Panc1 (cell line): ENCODE results near the gene TM9SF4.

ENCODE experiments used
- CTCF ChIP-seq: fragments of 450-650 bp; IDR thresholded peaks from 2 replicates; pipeline ENCODE4 v1.5.1; 2017; ENCODE audit warnings: mild to moderate bottlenecking
- POLR2AphosphoS5 ChIP-seq: IDR thresholded peaks from 2 replicates; pipeline ENCODE4 v1.6.1; 2012; ENCODE audit warnings: mild to moderate bottlenecking, low read depth, low read length, moderate library complexity
- REST ChIP-seq, 2 experiments: IDR thresholded peaks; 2 replicates each; pipeline ENCODE4 v1.6.1; 2011 to 2012; ENCODE audit warnings: low read depth in 2 of 2, control low read depth in 1 of 2, low read length in 1 of 2, mild to moderate bottlenecking in 1 of 2, moderate library complexity in 1 of 2; ENCODE audit not compliant: insufficient read depth in 1 of 2
- SIN3A ChIP-seq: IDR thresholded peaks from 2 replicates; pipeline ENCODE4 v1.6.1; 2012; ENCODE audit warnings: low read depth, mild to moderate bottlenecking, low read length, moderate library complexity, borderline replicate concordance; ENCODE audit not compliant: insufficient read depth
- TCF7L2 ChIP-seq: IDR thresholded peaks from 2 replicates; pipeline ENCODE4 v1.6.1; 2011; ENCODE audit warnings: mild to moderate bottlenecking, low read depth, low read length, inconsistent platforms

GRCh38 chr20:32112841-32113240 is 3.3 kb downstream of the TM9SF4 start:
- TF ChIP-seq CTCF (no peak), SIN3A (no peak), REST (IDR thresholded peaks at IDR 0.05; ENCODE audit: insufficient read depth in 1 of 2, low read depth in 2 of 2, low read length in 1 of 2) (no peak), POLR2AphosphoS5 (no peak; the same call in 1 of the 2 replicates), TCF7L2 (no peak)
